Omental fat pad (tissue), 4 donors: ENCODE results near the gene TMEM61. TPM values are rescaled to one million over a fixed set of nuclear protein-coding genes. Genes with fewer than 3 reads are reported as not detected.

Source experiments
- ATAC-seq: fragments of 150-250 bp; one replicate; pipeline ENCODE4 v1.9.1; 2016; ENCODE audit warnings: mild to moderate bottlenecking, moderate library complexity; ENCODE audit not compliant: low FRiP score
- DNase-seq: peaks from one replicate; pipeline ENCODE4 v3.0.0-alpha.2; 2019; ENCODE audit warnings: low spot score
- CTCF ChIP-seq, 3 donors: fragments of 450-650 bp; IDR thresholded peaks; one replicate each; pipeline ENCODE4 v1.5.1; 2016 to 2017; ENCODE audit warnings: antibody characterized with exemption in 3 of 3, mild to moderate bottlenecking in 3 of 3, moderate library complexity in 2 of 3
- total RNA-seq, 4 donors: library from RNA; depleted of rRNA; stranded (reverse); fragments of >200 nt; gene quantifications; one replicate each; pipeline ENCODE4 v1.1.0, GENCODE V29; 2016

The TMEM61 gene
- total RNA-seq, 4 donors from 2014 or later, result not detected

DNA sequence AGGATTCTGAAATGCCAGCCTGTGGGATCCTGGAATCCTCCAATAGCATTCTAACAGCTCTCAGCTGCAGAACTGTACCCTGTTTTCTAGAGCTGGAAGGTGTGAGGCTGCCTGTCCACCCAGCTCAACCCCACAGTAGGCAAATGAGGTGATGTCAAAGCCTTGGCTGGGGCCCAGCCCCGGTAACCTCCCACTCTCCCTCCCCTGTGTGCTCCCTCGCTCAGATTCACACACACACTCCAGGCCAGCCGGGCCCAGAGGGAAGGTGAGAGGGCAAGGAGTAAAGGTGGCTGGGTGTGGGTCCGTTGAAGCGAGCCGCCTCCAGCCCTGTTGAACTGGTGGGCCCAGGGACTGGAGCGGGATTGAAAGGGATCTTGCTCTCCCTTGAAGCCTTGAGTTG, 18.2 kb downstream of the TMEM61 start, which contains the start of gene BSND:
BSND (plus strand) TSS at position 257 of the 400 bp plus-strand sequence. CDS start 254 bp downstream, outside the sequence.
- peak; percentile 45 for ATAC-seq
- no peak for TF ChIP-seq CTCF (IDR thresholded peaks at IDR 0.05)
- DNase-seq, result no peak

DNA sequence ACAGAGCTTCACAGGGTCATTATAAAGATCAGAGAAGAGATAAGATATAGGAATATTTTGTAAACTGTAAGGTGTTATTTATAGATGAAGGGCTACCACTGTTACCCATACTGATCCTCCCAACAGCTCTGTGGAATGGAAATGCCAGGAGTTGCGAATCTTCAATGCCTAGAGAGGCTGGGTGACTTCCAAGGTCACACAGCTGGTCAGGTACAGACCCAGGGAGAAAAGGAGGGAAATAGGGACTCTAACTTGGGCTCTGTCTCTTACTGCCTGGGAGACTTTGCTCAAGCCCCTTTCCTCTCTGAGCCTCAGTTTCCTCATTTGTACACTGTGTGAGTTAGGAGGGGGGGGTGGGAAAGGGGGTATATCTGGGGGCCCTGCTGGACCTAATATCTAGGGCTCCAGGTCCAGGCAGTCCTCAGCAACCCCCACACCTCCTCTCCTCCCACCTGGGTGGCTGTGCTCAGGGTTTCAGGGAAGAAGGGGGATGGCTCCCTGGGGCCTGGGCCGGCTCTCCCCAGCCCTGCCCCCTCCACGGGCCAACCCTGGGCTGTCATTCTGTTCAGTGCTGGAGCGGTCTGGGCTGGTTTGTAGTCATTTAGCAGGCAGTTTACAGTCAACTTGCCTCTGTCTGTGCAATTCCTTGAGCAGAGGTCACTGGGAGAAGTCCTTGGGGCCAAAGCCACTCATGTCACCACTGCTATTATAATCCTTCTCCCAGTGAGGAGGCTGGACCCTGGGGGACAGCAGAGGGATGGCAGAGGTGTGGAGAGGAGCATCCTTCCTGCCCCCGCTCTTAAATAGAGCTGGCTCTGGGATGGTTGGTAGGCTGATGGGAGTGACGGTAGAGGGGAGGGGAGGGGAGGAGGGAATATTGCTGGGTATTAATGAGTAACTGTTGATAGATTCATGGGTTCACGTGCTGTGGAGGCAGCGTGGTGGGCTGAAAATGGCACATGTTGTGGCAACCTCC, 20.0 kb downstream of the TMEM61 start:
- ATAC-seq (no peak), DNase-seq (no peak)
- no peak for TF ChIP-seq CTCF (IDR thresholded peaks at IDR 0.05)

GRCh38 chr1:55001311-55001710, 20.9 kb downstream of the TMEM61 start:
- DNase-seq (no peak), ATAC-seq (no peak)
- no peak for TF ChIP-seq CTCF (IDR thresholded peaks at IDR 0.05)

DNA sequence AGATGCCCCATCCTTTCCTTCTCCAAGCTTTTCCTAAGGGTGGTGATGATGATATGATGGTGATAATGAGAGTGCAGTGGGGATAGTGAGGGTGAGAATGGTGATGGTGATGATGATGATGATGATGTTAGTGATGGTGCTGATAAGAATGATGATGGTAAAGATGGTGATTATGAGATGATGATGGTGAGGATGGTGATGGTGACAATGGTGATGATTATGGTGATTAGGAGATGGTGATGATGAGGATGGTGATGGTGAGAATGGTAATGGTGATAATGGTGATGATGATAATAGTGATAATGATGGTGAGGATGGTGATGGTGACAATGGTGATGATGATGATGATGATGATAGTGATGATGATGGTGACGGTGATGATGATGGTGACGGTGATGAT, 22.3 kb downstream of the TMEM61 start:
- DNase-seq (no peak), ATAC-seq (no peak)
- TF ChIP-seq CTCF (IDR thresholded peaks at IDR 0.05), result no peak

DNA sequence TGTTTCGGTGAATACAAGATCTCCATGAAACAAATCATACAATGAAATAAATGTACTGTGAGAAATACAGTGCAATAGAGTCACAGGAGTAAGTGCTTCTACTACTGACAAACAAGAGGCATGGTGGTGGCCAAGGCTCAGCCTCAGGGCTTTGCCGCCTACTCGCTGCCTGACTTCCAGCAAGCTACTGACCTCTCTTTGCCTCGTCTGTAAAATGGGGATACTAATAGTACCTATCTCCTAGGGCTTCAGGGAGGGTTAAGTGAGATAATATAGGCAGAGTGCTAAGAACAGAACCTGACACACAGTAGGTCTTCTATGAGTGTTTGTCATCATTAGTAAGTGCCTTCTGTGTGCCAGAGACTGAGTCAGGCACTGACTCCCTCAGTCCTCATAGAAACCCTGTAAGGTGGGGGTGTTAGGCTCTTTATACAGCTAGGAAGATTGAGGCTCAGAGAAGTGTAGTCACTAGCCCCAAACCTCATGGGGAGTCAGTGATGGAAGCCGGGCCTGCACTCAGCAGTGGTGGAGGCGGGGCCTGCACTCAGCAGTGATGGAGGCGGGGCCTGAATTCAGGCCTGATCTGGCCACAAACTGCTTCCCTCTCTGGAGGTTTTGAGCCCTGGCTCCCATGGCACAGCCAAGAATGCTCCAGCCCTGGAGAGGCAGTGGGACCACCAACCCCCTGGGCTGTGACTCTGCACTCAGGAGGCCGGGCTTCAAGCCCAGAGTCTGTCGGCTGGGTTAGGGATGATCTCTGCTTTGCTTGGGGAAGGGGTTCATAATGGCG, 25.1 kb downstream of the TMEM61 start:
- no peak for ATAC-seq
- no peak for DNase-seq
- no peak for TF ChIP-seq CTCF (IDR thresholded peaks at IDR 0.05)

GRCh38 chr1:55006931-55007330, 26.5 kb downstream of the TMEM61 start:
- ATAC-seq (no peak), DNase-seq (no peak)
- TF ChIP-seq CTCF (IDR thresholded peaks at IDR 0.05), result no peak
